Inferior parietal cortex (tissue), 1 donor: ENCODE measurements around the gene OVCH2.
"Not testable (repeated sequence)": the region's sequence is repeated elsewhere in the genome, so short reads cannot be mapped to it uniquely, and the experiment has no call there.

Experiments used
- DNase-seq: peaks from one replicate; pipeline ENCODE4 v3.0.0-alpha.2; 2016; ENCODE audit errors: extremely low spot score

Gene OVCH2

DNA sequence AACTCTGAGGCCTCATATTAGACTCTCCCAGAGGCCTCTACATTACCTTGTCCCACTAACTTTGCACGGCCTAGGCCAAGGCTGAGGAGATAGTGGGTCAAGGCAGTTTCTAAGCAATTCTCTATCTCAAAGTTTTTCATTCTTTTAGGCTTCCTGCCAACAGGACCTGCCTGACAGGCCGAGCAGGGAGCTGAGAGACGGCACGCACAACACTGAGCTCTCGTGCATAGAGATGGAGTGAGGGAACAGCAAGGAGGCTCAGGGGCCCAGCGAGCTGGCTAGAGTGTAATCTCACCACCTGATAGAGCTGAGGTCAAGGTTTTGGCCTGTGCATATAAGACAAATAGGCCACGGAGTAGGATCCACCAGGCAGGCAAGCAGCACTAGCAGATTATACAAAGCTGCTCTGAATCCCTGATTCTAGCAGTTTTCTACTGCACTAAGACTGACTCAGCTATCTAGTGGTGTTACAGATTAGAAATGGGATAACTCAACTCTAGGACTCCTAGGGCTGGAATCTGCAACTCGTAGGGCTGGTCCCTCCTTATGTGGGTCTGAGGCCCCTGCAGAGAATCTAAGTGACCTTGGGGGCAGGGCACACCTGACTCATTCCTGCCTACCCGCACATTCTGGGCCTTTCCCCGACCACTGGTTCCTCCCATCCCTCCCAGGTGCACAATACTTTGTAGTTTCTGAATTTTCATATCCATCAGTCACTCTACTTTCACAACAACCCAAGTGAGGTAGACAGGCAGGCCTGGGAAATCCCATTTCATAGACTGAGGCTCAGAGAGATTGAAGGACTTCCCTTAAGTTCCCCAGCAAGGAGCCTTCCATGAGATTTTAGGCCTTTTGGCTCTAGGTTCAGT lies 34.7 kb downstream of the OVCH2 start:
- no peak for DNase-seq

GRCh38 chr11:7670641-7671040 lies 35.6 kb downstream of the OVCH2 start:
- no peak for DNase-seq

GRCh38 chr11:7668911-7669310 lies 37.4 kb downstream of the OVCH2 start:
- DNase-seq, result peak; percentile 80

- DNase-seq, result no peak
Observed at GRCh38 chr11:7668464-7668863, 37.8 kb downstream of the OVCH2 start.

DNA sequence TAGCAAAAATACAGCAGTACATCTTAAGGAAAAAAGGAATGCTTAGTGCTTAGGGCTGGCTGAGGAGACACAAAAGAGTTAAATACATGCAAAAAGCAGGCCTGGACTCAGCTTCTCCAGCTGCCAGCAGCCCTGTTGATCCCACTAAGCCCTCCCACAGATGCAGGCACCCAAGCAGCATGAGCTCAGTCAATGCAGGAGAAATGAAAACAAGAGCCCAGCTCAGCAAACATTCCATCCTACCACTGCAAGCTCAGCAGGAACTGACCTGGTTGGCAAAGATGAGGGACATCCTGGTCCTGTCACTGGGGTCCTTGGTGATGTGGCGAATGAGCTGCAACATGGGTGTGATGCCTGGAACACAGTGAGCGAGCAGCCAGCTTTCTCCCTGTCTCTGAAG lies 38.8 kb downstream of the OVCH2 start:
- no peak for DNase-seq

DNA sequence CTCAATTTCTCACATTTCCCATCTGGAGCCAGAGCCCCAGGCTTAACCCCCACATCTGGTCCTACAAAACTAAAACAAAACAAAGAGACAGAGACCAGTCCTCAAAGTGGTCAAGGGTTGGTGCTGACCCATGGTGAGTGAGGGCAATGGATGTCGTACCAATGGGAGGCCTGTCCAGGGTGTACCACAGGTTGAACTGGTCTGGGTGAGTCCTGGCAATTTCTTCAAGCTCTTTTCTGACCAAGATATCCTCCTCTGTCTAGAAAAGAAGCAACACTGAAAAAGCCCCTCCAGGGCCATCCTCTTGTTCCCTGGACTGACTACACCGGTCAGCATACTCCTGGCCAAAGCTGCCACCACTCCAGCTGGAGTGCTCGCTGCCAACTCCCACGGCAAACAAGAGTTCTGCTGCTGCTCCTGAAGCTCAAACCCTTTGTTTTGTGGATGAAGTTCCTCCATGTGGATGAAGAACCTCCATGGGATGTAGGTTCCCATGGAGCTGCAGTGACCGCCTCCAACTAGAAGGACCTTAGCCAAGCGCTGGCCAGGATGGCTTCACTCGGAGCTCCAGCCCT lies 39.9 kb downstream of the OVCH2 start:
- no peak for DNase-seq

- peak; percentile 61 for DNase-seq
Observed at GRCh38 chr11:7665473-7666291, 40.6 kb downstream of the OVCH2 start.

DNA sequence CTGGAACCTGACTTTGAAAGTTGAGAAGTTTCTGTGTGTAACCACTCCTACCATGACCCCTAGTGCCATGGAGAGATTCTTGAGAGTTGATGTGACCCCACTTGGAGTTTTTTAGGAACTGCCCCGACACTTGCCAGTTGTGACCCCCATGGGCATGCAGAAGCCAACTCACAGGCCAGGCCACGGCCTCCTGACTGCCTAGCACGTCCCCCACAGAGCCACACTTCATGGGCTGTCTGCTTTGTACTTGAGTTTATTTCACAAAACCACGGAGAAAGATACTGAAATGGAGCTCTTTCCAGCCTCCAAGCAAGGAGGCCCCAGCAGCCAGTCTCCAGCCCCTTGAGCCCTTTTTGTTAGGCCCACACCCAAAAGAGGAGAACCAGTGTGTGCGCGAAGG lies 41.4 kb downstream of the OVCH2 start:
- DNase-seq, result no peak

- DNase-seq, result not testable (repeated sequence)
Observed at GRCh38 chr11:7663531-7663930, 42.7 kb downstream of the OVCH2 start.

DNA sequence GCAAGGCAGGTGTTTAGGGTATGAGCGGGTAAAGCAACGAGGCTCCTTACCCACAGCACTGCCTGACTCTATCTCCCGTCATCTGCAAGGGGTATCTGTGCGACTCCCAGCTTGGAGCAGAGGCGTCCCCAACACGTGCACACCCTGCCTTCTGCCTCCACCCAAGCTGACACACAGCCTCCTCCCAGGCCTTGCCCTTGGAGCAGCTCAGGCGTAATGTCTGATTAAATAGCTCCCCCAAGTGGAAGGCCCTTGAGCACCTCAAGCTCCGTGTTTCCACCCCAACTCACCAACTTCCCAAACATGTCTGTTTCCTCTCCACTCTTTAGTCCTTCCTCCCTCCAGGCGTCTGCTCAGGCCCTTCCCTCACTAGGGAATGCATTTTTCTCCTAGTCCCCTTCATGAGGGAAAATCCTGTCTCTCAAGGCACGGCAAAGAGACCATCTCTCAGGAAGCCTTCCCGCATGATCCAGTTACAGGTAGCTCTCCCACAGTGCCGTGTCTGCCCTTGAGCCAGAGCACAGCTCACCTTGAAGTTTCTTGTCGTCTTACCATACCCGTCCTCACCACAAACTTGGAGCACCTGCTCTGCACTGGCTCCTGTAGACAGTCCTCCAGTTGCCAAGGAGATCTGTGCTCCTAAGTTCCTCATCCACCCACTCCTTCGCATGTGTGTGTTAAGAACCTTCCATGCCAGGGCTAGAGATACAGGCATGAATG lies 48.8 kb downstream of the OVCH2 start:
- peak; percentile 80 for DNase-seq

- no peak for DNase-seq
Observed at GRCh38 chr11:7656704-7657103, 49.6 kb downstream of the OVCH2 start.

DNA sequence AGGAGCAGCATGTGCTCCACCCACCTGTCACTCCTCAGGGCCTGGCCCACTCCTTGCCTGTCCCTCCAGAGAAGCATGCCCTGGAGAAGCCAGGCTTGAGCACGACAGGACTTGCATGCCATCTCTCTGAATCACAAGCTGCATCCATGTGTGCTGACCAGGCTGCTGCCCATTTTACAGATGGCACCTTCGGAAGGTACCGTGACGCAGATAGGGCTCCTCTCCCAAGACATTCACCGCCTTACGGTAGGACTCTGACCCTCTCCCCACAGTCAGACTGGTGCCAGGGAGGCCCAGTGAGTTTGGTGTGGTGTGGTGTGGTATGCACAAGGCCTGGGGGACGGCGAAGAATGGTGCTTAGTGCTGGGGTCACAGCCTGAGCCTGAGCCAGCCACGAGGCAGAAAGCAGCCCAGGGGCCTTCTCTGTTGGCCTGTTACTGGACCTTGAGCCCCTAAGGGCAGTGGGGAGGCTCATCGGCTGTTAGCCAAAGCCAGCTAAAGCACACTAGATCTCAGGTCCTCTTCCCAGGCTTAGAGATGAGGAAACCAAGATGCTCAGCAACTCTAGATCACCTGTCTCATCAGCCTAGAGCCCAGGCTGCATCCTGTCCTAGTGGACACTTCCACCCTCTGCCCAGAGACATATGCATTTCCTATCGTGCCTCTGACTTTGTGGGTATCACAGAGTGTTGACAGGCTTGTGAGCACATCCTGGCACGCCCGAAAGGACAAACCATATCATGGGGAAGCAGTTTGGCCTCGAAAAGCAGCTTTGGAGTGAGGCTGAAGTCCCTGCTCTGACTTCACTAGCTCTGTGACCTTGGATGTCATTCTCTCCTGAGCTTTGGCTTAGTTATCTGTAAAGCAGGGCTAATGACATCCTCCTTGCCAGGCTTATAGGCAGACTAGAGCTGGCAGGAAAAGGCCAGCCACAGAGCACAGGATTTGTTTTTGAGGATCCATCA lies 50.7 kb downstream of the OVCH2 start:
- no peak for DNase-seq

- no peak for DNase-seq
Observed at GRCh38 chr11:7654195-7654705, 52.0 kb downstream of the OVCH2 start.

DNA sequence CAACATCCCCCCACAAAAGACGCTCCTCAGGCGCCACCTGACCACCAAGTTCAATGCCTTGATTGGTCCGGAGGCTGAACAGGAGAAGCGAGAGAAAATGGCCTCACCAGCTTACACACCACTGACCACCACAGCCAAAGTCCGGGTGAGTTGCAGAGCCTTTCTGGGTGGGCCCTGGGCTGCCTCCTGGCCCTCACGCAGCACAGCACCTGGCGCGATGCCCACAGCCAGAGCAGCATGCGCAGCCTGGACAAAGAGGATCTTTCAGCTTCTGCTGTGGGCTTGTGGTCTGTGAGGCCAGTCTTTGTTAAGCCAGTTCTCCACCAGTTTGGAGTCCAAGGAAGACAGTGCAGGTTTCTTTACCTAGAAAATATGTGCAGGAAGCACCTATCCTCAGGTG lies 54.6 kb downstream of the OVCH2 start:
- DNase-seq, result peak; percentile 72

DNA sequence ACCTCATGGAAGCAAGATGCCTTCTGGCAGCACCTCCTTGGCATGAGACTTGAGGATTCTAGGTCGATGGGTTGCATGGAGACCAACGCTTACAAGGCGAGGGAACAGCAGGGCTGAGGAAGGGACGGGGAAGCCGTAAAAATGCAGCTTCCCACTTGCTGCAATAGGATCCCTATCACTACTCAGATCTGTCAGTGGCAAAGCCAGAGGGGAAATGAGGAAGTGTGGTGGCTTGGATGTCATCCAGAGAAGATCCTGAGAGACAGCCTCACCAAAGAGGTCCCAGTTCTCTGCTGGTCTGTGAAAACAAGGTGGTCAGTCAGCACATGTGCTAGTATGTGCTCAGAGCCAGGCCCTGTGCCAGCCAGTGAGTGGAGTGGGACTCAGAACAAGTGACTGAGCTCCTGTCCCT lies 55.1 kb downstream of the OVCH2 start:
- DNase-seq, result no peak

DNA sequence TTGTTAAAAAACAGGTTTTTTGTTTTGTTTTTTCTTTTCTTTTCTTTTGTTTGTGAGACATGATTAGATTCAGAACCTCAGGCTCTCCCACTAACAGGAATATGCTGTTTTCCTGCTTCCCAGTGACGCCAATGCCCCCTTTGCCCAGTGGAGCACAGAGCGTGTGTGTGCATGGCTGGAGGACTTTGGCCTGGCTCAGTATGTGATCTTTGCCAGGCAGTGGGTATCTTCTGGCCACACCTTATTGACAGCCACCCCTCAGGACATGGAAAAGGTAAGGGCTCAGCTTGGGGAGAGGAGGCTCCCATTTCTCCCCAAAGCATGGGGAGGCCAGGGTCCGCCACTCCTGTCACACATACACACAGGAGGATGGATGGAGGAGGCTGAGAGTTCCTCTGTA lies 58.0 kb downstream of the OVCH2 start:
- DNase-seq, result no peak

GRCh38 chr11:7646866-7647265 lies 59.4 kb downstream of the OVCH2 start:
- no peak for DNase-seq

GRCh38 chr11:7645206-7645605 lies 61.1 kb downstream of the OVCH2 start:
- no peak for DNase-seq

GRCh38 chr11:7643314-7643713 lies 63.0 kb downstream of the OVCH2 start:
- no peak for DNase-seq

DNA sequence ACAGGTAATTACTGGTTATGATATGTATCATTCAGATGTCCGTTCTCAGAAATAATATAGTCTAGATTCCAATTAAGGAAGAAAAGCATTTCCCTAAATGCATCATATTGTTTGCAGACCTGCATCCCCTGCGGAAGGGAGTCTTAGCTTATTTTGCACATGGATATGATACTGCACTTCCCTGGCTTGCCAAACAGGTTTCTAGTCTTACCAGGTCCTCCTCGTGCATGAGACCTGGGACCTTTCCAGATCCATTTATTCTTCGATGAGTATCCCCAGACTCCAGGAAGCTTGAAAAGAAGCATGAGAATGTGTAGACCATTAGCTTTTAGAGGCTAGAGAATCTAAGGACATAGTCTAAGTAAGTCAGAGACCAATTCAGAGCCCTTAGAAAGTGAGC lies 63.5 kb downstream of the OVCH2 start:
- no peak for DNase-seq

DNA sequence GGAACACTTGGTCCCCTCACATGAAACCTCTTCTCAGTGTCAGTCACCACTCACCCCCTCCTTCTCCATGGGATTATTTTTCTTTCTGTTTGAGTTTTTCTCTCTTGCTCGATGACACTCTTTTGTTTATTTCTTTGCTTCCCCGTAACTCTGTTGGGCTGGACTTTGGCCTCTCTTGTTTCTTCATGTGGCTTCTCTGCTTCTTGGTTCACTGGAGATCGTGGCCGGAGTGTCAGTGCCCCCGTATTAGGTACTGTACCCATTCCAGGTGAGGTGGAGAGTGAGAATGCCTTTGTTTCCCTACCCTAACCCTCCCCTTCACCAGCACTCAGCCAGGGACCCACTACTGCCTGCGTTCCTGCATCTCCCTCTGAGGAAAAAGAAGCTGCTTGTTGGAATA lies 65.5 kb downstream of the OVCH2 start:
- DNase-seq, result no peak
